Adrenal gland (tissue), 5 donors: ENCODE results near the gene C4BPA.

Experiments used
- POLR2A ChIP-seq, 2 donors: fragments of 450-650 bp; IDR thresholded peaks; one replicate each; pipeline ENCODE4 v1.6.1; 2017; ENCODE audit warnings: antibody characterized with exemption in 2 of 2, mild to moderate bottlenecking in 2 of 2, moderate library complexity in 1 of 2
- TF ChIP-seq, protein P1 (sequence below), 6 experiments: fragments of 450-650 bp in 4 of 6; fragments of 200-600 bp in 2 of 6; sonication (generic) in 1 of 6; IDR thresholded peaks; 1 replicate in 5 of 6; 2 replicates in 1 of 6; pipeline versions ENCODE4 v1.5.1 to v1.8.0; 2016 to 2021; ENCODE audit warnings: antibody characterized with exemption in 6 of 6, mild to moderate bottlenecking in 2 of 6, moderate library complexity in 1 of 6
- donor health status: DM: no; HTN: no; CAD: no.

DNA sequence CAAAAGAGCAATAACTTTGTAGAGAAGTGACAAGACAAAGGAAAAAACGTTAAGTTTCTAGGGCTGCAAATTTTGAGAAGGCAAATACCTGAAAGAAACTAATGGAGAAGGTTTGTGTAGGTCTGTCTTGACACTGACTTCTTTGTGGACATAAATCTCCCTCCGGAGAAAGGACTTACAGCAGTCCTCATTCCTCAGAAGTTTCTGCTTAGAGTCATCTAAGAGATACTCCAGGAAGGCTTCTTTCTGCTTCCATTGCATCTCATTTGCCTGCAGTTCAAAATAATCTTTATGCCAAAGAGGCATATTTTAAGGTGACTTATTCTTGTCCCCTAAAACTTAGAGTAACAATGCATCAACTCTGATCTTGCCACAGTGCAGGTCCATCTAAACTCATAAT is 19.8 kb upstream of the C4BPA start:
- TF ChIP-seq, protein P1, sequence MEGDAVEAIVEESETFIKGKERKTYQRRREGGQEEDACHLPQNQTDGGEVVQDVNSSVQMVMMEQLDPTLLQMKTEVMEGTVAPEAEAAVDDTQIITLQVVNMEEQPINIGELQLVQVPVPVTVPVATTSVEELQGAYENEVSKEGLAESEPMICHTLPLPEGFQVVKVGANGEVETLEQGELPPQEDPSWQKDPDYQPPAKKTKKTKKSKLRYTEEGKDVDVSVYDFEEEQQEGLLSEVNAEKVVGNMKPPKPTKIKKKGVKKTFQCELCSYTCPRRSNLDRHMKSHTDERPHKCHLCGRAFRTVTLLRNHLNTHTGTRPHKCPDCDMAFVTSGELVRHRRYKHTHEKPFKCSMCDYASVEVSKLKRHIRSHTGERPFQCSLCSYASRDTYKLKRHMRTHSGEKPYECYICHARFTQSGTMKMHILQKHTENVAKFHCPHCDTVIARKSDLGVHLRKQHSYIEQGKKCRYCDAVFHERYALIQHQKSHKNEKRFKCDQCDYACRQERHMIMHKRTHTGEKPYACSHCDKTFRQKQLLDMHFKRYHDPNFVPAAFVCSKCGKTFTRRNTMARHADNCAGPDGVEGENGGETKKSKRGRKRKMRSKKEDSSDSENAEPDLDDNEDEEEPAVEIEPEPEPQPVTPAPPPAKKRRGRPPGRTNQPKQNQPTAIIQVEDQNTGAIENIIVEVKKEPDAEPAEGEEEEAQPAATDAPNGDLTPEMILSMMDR (IDR thresholded peaks at IDR 0.05): no peak
- TF ChIP-seq POLR2A (IDR thresholded peaks at IDR 0.05): no peak
